Measurements from ENCODE around the gene ZNF22.
"Not testable (repeated sequence)": the region's sequence is repeated elsewhere in the genome, so short reads cannot be mapped to it uniquely, and the experiment has no call there.

The ZNF22 gene

GRCh38 chr10:44997105-44997748, 3.5 kb upstream of the ZNF22 start:
- Histone ChIP-seq H3K27ac (peak overlapping the region in 16 of 21 experiments; percentile 22 to 78 (median 58)), H3K4me3 (no peak overlapping the region)

- no peak overlapping the region for H3K27ac ChIP-seq
- H3K4me3 ChIP-seq: no peak overlapping the region
These were observed 2.5 kb upstream of the ZNF22 start for GRCh38 chr10:44998146-44998631.

- peak overlapping the region in 20 of 21 experiments; percentile 82 to 97 (median 92) for H3K27ac ChIP-seq
- peak overlapping the region; percentile 41 to 69 (median 54) for H3K4me3 ChIP-seq
These were observed 478 bp upstream of the ZNF22 start for GRCh38 chr10:45000138-45000751.

- Histone ChIP-seq H3K4me3 (peak overlapping the region; percentile 41 to 69 (median 54)), H3K27ac (peak overlapping the region; percentile 82 to 97 (median 92))
These were observed 842 bp downstream of the ZNF22 start for GRCh38 chr10:45001381-45002148.

GRCh38 chr10:45003432-45004000, 2.8 kb downstream of the ZNF22 start:
- no peak overlapping the region for H3K27ac ChIP-seq
- no peak overlapping the region for H3K4me3 ChIP-seq

- no peak overlapping the region for H3K4me3 ChIP-seq
- no peak overlapping the region for H3K27ac ChIP-seq
These were observed 3.9 kb downstream of the ZNF22 start for GRCh38 chr10:45004661-45005060.

- Histone ChIP-seq H3K27ac (no peak overlapping the region), H3K4me3 (no peak overlapping the region)
These were observed 4.6 kb downstream of the ZNF22 start for GRCh38 chr10:45005284-45005683.

GRCh38 chr10:45006276-45007030, 5.7 kb downstream of the ZNF22 start:
- no peak overlapping the region for H3K27ac ChIP-seq
- no peak overlapping the region for H3K4me3 ChIP-seq

GRCh38 chr10:45008524-45009161, 7.9 kb downstream of the ZNF22 start:
- no peak overlapping the region for H3K27ac ChIP-seq
- no peak overlapping the region for H3K4me3 ChIP-seq

- not testable (repeated sequence) for H3K27ac ChIP-seq, H3K4me3 ChIP-seq
These were observed 13.8 kb downstream of the ZNF22 start for GRCh38 chr10:45014557-45014956.

- Histone ChIP-seq H3K4me3 (no peak overlapping the region), H3K27ac (no peak overlapping the region)
These were observed 14.9 kb downstream of the ZNF22 start for GRCh38 chr10:45015590-45015989.

GRCh38 chr10:45023426-45023825, 22.7 kb downstream of the ZNF22 start:
- Histone ChIP-seq H3K27ac (no peak overlapping the region), H3K4me3 (no peak overlapping the region)

GRCh38 chr10:45034301-45034700, 33.6 kb downstream of the ZNF22 start:
- H3K4me3 ChIP-seq: no peak overlapping the region
- H3K27ac ChIP-seq: no peak overlapping the region

GRCh38 chr10:45035673-45036072, 35.0 kb downstream of the ZNF22 start:
- Histone ChIP-seq H3K27ac (no peak overlapping the region), H3K4me3 (no peak overlapping the region)

- no peak overlapping the region for H3K4me3 ChIP-seq
- H3K27ac ChIP-seq: no peak overlapping the region
These were observed 40.3 kb downstream of the ZNF22 start for GRCh38 chr10:45040921-45041542.

GRCh38 chr10:45044290-45044689, 43.6 kb downstream of the ZNF22 start:
- Histone ChIP-seq H3K4me3 (no peak overlapping the region), H3K27ac (no peak overlapping the region)

GRCh38 chr10:45050551-45051235, 50.0 kb downstream of the ZNF22 start:
- Histone ChIP-seq H3K4me3 (no peak overlapping the region), H3K27ac (no peak overlapping the region)

GRCh38 chr10:45052700-45053099, 52.0 kb downstream of the ZNF22 start:
- H3K27ac ChIP-seq: no peak overlapping the region
- no peak overlapping the region for H3K4me3 ChIP-seq
